Colonic mucosa (tissue), 4 donors: ENCODE data around the gene SLC35A1. TPM values are rescaled to one million over a fixed set of nuclear protein-coding genes. Genes with fewer than 3 reads are reported as not detected.

ENCODE experiments used
- DNase-seq: peaks from one replicate; pipeline ENCODE4 v3.0.0-alpha.2; 2020
- H3K27ac ChIP-seq: fragments of 200-600 bp; one replicate; pipeline ENCODE4 v1.8.0; 2021
- H3K27me3 ChIP-seq: fragments of 200-600 bp; one replicate; pipeline ENCODE4 v1.8.0; 2021
- H3K36me3 ChIP-seq: fragments of 200-600 bp; one replicate; pipeline ENCODE4 v1.8.0; 2021
- H3K4me1 ChIP-seq: fragments of 200-600 bp; one replicate; pipeline ENCODE4 v1.8.0; 2021; ENCODE audit warnings: mild to moderate bottlenecking
- H3K4me3 ChIP-seq: fragments of 200-600 bp; one replicate; pipeline ENCODE4 v1.8.0; 2021
- H3K9ac ChIP-seq, 2 donors: one replicate each; pipeline ENCODE4 v1.7.0; 2013; ENCODE audit warnings: control low read depth in 2 of 2, low read depth in 2 of 2, low read length in 2 of 2
- H3K9me3 ChIP-seq: fragments of 200-600 bp; one replicate; pipeline ENCODE4 v1.8.0; 2021
- intact Hi-C: fragments of 100-400 bp; cut with DNase I; formaldehyde crosslinking; loops from one replicate; pipeline ENCODE4 v1.14.1; 2022
- total RNA-seq, 2 donors: library from RNA; stranded (reverse); fragmentation: NEBNext Ultra II Directional in 1 of 2; extraction: Animal tissue kit (Norgen Biotek cat#: 25700) in 1 of 2; gene quantifications; one replicate each; pipeline ENCODE4 v1.2.1, GENCODE V29; 2021
- TF ChIP-seq, protein P1 (sequence below): fragments of 200-600 bp; IDR thresholded peaks from one replicate; pipeline ENCODE4 v1.8.0; 2022; ENCODE audit warnings: antibody characterized with exemption, mild to moderate bottlenecking
- donor health status: healthy.
- donor health status: DM: no; HTN: no; CAD: no.
- donor health status: DM: no; HTN: no; CAD: no.

SLC35A1 gene
- total RNA-seq, 2 donors from 2014 or later, result 38.0 to 55.3 TPM

DNA sequence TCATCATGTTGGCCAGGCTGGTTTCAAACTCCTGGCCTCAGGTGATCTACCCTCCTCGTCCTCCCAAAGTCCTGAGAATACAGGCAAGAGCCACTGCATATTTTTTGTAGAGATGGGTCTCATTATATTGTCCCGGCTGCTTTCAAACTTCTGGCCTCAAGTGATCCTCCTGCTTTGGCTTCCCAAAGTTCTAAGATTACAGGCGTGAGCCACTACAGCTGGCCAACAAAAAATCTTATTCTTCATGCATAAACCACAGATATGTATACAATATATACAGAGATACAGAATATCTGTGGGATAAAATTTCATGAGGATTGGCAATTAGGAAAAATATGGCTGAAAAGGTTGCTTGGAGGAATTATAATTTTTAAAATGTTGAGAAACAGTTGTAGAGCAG is 49.9 kb downstream of the SLC35A1 start:
- H3K4me1 ChIP-seq, result no peaks in the 10 kb centered on the region
- DNase-seq, result no peak
- H3K9me3 ChIP-seq, result no peaks in the 10 kb centered on the region
- TF ChIP-seq, protein P1, sequence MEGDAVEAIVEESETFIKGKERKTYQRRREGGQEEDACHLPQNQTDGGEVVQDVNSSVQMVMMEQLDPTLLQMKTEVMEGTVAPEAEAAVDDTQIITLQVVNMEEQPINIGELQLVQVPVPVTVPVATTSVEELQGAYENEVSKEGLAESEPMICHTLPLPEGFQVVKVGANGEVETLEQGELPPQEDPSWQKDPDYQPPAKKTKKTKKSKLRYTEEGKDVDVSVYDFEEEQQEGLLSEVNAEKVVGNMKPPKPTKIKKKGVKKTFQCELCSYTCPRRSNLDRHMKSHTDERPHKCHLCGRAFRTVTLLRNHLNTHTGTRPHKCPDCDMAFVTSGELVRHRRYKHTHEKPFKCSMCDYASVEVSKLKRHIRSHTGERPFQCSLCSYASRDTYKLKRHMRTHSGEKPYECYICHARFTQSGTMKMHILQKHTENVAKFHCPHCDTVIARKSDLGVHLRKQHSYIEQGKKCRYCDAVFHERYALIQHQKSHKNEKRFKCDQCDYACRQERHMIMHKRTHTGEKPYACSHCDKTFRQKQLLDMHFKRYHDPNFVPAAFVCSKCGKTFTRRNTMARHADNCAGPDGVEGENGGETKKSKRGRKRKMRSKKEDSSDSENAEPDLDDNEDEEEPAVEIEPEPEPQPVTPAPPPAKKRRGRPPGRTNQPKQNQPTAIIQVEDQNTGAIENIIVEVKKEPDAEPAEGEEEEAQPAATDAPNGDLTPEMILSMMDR, result no peak
- intact Hi-C loops, result no loop called here
- no peak overlapping the region for H3K27ac ChIP-seq
- no peak overlapping the region for H3K9ac ChIP-seq
- H3K36me3 ChIP-seq, result peaks cover 8% of the 10 kb centered on the region
- H3K27me3 ChIP-seq, result no peaks in the 10 kb centered on the region
- H3K4me3 ChIP-seq, result no peak overlapping the region

DNA sequence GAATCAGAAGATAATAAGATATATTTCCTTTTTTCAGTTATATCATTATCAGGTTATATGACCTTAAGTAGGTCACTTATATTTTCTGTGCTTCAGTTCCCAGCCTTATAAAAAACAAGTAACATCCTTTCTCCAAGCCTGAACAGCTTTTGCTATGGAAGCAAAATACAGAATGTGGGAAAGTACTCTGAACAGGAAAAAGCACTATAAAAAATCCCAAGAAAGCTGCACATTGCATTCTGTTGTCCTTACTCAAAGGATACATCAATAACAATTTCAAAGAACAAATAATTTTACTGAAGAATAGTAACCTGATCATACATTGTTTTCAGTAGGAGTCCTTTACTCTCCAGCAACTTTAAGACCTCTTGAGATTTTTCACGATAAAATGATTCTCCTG is 56.4 kb downstream of the SLC35A1 start:
- DNase-seq, result no peak
- no peaks in the 10 kb centered on the region for H3K4me1 ChIP-seq
- intact Hi-C loops, result no loop called here
- TF ChIP-seq, protein P1, result no peak
- no peak overlapping the region for H3K9ac ChIP-seq
- no peak overlapping the region for H3K4me3 ChIP-seq
- H3K9me3 ChIP-seq, result no peaks in the 10 kb centered on the region
- no peaks in the 10 kb centered on the region for H3K36me3 ChIP-seq
- H3K27ac ChIP-seq, result no peak overlapping the region
- H3K27me3 ChIP-seq, result no peaks in the 10 kb centered on the region

DNA sequence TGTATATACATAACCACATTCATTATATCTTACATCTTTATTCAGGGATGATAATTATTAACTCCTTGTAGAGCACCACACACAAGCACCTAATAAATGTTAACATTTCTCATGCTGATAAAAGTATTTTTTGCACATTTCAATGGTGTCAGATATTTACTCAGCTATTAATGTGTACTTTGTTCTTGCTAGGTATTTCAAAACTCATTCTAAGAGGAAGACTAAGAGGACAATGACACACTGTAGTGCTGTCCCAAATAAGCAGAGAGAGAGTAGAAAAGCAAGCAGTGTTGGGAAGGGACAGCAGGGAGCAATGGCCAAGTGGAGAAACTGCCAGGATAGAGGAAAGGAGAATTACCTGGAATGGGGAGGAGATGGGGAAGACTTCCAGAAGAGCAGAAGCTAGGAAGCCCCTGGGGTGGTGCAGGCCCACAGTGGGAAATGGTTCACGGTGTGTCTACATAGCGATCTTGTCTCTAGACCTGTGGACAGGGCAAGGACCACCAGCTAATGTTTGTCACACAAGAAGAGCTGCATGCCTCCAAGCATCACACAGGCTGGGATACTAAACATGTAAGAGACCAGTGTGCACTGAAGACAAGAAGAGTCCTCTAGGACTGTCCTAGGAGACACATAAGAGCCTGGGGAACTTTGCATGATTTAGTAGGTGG is 61.7 kb downstream of the SLC35A1 start:
- TF ChIP-seq, protein P1, result no peak
- Histone ChIP-seq H3K27ac (no peak overlapping the region), H3K27me3 (no peaks in the 10 kb centered on the region), H3K4me1 (no peaks in the 10 kb centered on the region), H3K4me3 (no peak overlapping the region), H3K36me3 (no peaks in the 10 kb centered on the region), H3K9me3 (no peaks in the 10 kb centered on the region), H3K9ac (no peak overlapping the region)
- intact Hi-C loops, result no loop called here
- no peak for DNase-seq

DNA sequence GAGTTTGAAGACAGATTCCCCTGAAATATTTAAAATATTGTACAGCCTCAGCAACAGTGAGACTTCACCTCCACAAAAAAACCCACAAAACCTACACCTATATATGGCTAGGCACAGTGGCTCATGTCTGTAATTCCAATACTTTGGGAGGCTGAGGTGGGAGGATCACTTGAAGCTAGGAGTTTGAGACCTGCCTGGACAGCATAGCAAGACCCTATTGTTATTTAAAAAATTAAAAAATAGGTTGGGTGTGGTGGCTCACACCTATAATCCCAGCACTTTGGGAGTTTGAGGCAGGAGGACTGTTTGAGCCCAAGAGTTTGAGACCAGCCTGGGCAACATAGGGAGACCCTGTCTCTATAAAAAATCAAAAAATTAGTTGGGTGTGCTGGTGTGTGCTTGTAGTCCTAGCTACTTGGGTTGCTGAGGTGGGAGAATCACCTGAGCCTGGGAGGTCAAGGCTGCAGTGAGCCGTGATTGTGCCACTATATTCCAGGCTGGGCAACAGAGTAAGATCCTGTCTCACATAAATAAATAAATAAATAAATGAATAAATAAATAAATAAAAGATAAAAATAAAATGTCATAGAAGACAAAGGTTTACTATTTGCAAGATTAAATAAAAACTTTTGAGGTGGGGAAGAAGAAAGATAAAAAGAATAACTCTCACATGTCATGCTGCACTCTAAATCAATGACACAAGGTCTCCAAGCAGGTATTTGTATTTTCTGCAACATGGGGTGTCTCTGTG is 65.9 kb downstream of the SLC35A1 start:
- Histone ChIP-seq H3K4me3 (no peak overlapping the region), H3K27me3 (no peaks in the 10 kb centered on the region), H3K9me3 (no peaks in the 10 kb centered on the region), H3K36me3 (peaks cover 5% of the 10 kb centered on the region), H3K27ac (no peak overlapping the region), H3K4me1 (no peaks in the 10 kb centered on the region), H3K9ac (no peak overlapping the region)
- intact Hi-C loops, result no loop called here
- TF ChIP-seq, protein P1, result no peak
- DNase-seq, result no peak

DNA sequence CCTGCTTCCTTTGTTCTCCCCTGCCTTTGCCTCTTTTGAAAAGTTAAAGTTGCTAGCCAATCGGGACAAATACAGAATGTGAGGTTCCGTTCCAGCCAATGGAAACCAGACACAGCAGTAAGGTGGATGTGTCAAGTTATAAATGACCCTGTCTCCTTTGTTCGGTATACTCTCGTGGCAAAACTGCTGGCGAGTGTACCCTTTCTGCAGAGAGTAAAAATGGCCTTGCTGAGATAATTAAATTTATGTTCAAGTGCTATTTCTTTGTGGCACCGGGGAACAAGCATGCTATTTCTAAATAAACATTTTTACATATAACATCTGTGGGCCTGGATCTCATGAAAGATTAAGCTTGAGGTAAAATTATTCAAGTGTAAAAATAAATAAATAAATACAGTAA is 66.8 kb downstream of the SLC35A1 start:
- H3K36me3 ChIP-seq, result peaks cover 5% of the 10 kb centered on the region

More for the DNA sequence above, 66.8 kb downstream of the SLC35A1 start:
- TF ChIP-seq, protein P1, result no peak
- Histone ChIP-seq H3K4me1 (no peaks in the 10 kb centered on the region), H3K27me3 (no peaks in the 10 kb centered on the region), H3K4me3 (no peak overlapping the region), H3K27ac (no peak overlapping the region), H3K9me3 (no peaks in the 10 kb centered on the region), H3K9ac (no peak overlapping the region)
- DNase-seq, result no peak
- intact Hi-C loops, result no loop called here
